Sciatic nerve (tissue), 2 donors: ENCODE data around the gene FKBP8. TPM values are rescaled to one million over a fixed set of nuclear protein-coding genes. Genes with fewer than 3 reads are reported as not detected.
A peak's percentile ranks its signal among the peaks of the same experiment; 100 is the strongest.
"Not testable (repeated sequence)": the region's sequence is repeated elsewhere in the genome, so short reads cannot be mapped to it uniquely, and the experiment has no call there.

ENCODE experiments used
- ATAC-seq: fragments of 200-7000 bp; cut with Tn5 transposase; one replicate; pipeline ENCODE4 v1.9.1; 2020; ENCODE audit warnings: mild to moderate bottlenecking, moderate library complexity
- DNase-seq: peaks from one replicate; pipeline ENCODE4 v3.0.0-alpha.2; 2020; ENCODE audit warnings: low spot score
- intact Hi-C: fragments of 100-400 bp; cut with DNase I; formaldehyde crosslinking; loops from one replicate; pipeline ENCODE4 v1.14.2; 2022
- total RNA-seq: library from RNA; stranded (reverse); fragmentation: NEBNext Ultra II Directional; extraction: Animal tissue kit (Norgen Biotek cat#: 25700); gene quantifications from one replicate; pipeline ENCODE4 v1.2.1, GENCODE V29; 2021
- donor health status: DM: no; HTN: no; CAD: no.
- donor health status: DM: no; HTN: no; CAD: no.

The FKBP8 gene
- total RNA-seq: 296 TPM

DNA sequence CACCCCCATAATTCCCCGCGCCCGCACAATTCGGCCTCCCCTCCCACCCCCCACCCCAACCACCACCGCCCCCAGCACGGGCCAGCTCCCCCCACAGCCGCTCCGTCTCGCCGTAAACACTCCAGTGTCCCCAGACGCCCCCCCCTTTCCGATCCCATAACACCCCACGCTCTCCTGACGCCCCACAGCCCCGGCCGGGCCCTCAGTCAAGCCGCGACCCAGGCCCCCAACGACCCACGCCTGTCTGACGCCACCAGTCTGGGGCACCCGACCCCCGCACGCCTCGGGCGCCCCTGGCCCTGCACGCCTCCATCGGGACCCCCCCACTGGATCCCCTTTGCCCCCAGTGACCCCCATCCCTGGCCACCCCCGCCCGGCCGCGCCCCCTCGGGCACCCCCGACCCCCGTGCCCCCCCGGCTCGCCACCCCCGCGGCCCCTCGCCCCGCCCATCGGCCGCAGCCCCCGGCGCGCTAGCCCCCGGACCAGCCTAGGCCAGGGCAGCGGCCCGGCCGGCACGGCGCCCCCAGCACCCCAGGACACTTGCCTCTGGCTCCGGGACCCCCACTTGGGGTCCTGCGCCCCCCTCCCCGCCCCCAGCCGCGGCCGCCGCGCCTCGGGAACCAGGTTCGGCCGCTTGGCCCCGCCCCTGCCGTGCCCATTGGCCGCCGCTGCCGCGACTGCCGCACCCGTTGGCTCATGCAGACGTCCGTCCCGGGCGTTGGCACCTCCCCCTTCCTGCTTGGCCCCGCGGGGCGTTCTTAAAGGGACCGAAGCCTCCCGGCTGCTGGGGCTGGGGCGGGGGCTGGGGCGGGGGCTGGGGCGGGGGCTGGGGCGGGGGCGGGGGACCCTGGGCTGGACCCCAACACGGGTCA, at the start of gene FKBP8:
Gene FKBP8, minus strand, starts transcription at position 633 of the 873 bp plus-strand sequence. CDS start 1,603 bp downstream, outside the sequence.
- DNase-seq: peak; percentile 97
- peak; percentile 97 for ATAC-seq
- intact Hi-C loops: no loop called here

GRCh38 chr19:18592732-18593131, 49.4 kb upstream of the FKBP8 start:
- DNase-seq, ATAC-seq: not testable (repeated sequence)
- intact Hi-C loops: loop anchor here (5.0 to 10.0 kb wide), 2 partner anchors 82 to 255 kb away; no protein-coding TSS in a partner anchor

- intact Hi-C loops: loop anchor here (5.0 to 10.0 kb wide), 2 partner anchors 83 to 255 kb away; no protein-coding TSS in a partner anchor
- DNase-seq (no peak), ATAC-seq (peak; percentile 3)
These were observed 48.5 kb upstream of the FKBP8 start for GRCh38 chr19:18591735-18592385.

DNA sequence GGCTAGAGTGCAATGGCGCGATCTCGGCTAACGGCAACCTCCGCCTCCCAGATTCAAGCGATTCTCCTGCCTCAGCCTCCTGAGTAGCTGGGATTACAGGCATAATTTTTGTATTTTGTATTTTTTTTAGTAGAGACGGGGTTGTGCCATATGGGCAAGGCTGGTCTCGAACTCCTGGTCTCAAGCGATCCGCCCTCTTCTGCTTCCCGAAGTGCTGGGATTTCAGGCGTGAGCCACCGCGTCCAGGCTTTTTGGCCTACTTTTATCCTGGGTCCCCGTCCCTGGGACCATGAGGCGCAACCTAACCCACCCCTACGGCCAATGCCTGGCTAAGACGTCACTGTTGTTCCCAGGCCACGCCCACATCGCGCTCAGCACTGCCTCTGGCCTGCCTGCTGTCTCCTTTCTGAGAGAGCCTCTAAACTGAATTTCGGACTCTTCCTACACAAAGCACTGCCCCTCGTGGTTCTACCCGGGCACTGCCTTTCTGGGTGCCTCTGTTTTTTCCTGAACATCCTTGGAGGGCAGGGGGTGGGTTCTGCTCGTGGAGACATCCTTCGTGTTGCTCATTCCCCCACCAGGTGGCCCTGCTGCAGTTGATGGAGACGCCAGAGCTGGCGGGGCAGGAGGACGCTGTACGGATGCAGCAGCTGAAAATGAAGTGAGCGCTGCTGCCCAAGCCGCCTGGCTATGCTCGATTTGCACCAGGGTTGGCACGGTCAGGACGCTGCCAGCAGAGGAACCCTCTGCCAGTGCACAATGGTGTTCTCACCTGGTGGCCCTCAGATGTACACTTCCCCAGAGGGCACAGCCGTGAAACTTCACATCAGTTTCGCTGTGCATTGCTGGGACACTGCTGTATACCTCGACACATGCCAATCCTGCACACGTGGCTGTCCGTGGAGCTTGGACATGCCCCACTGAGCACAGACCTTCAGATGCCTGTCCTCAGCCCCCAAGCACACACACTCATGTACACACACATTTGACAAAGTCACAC, 47.2 kb upstream of the FKBP8 start:
- intact Hi-C loops: loop anchor here (5.0 to 10.0 kb wide), 2 partner anchors 84 to 257 kb away; no protein-coding TSS in a partner anchor
- ATAC-seq (peak; percentile 63), DNase-seq (peak; percentile 82)

DNA sequence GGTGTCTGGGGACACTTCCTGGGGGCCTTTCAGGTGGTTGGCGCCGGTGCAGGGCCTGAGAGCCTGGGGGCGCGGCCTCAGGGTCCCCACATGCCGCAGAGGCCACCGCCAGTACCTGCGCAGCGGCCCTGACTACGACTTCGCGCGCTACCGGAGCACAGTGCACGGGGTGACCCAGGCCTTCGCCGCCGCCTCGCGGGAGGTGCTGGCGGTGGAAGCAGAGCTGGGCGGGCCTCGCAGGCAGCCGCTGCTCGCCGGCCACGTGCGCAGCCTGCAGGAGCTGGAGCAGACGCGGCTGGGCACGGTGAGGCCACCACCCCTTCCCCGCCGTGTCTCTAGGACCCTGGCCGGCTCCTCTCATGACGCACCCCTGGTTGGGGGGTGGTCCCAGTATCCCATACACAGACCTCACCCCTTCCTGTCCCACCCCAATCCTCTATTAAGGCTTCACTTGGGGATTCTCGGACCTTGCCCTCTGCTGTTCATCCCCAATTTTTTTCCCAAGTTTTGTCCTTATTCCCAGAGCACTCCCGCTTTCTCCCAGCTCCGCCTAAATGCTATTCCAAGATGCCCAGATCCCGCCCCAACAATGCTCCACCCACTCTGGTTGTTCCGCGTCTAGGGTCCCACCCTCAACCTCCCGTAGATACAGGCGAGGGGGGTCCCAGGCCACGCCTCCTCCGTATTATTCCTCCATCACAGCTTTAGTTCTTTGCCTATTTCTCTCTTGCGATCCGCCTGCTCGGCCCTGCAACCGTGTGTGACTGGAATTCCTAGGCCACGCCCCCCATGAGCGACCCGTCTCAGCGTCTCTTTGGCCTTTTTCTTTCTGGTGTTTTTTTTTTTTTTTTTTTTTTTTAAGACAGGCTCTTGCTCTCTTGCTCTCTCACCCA, 46.3 kb upstream of the FKBP8 start:
- peak; percentile 60 for ATAC-seq
- DNase-seq: peak; percentile 82

GRCh38 chr19:18588611-18589379, 45.4 kb upstream of the FKBP8 start, which contains the start of gene REX1BD:
REX1BD (plus strand) TSS chr19:18588798; CDS start chr19:18588802, 4 bp downstream.
- ATAC-seq (peak; percentile 78), DNase-seq (peak; percentile 91)
- intact Hi-C loops: no loop called here

More for the DNA sequence above, 46.3 kb upstream of the FKBP8 start:
- intact Hi-C loops: loop anchor here (5.0 to 10.0 kb wide), 2 partner anchors 85 to 258 kb away; no protein-coding TSS in a partner anchor

- DNase-seq (no peak), ATAC-seq (no peak)
- intact Hi-C loops: no loop called here
These were observed 44.7 kb upstream of the FKBP8 start for GRCh38 chr19:18587962-18588610.

GRCh38 chr19:18587561-18587960, 44.2 kb upstream of the FKBP8 start:
- ATAC-seq: no peak
- DNase-seq: no peak
- intact Hi-C loops: no loop called here

DNA sequence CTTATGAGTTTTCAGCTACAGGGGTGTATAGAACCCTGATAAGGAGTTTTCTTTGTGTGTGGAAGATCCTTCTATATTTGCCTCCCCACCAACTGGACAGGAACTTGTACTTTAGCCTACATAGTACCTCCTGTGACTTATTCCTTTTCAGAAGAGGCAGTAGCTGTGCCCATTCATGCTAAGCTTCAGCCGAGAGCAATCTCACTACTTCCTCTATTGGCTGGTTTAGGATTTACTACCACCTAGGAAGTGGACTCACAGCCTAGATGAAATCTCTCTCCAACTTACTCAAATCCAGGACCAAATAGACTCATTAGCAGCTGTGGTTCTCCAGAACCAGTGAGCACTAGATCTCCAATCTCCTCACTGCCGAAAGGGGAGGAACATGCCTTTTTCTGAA, 42.9 kb upstream of the FKBP8 start:
- intact Hi-C loops: no loop called here
- no peak for ATAC-seq

GRCh38 chr19:18580311-18580710, 36.9 kb upstream of the FKBP8 start:
- no peak for DNase-seq

More for the DNA sequence above, 42.9 kb upstream of the FKBP8 start:
- DNase-seq: no peak

DNA sequence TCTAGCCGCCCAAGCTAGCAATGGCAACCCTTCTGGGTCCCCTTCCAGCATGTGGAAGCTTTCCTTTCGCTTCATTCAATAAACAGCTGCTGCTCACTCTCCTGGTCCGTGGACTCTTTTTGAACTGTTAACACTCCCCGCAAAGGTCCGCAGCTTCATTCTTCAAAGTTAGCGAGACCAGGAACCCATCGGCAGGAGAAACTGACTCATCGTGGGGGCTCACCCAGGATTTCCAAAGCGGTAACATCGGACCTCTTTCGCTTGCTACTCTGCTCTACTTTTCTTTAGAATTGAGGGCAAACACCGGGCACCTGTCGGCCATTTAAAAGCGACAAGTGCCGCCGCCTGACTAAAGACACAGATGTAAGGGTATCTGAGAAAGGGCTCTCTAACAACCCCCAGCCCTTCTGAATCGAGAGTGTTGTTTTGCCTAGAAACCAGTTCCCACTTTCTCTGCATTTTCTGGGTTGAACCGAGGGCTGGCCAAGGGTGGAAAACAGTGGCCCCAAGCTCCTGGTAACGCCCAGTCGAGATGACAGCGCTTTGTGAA, 34.1 kb upstream of the FKBP8 start:
- DNase-seq: no peak
- no peak for ATAC-seq
- intact Hi-C loops: no loop called here

More at GRCh38 chr19:18580311-18580710, 36.9 kb upstream of the FKBP8 start:
- ATAC-seq: no peak
- intact Hi-C loops: no loop called here

DNA sequence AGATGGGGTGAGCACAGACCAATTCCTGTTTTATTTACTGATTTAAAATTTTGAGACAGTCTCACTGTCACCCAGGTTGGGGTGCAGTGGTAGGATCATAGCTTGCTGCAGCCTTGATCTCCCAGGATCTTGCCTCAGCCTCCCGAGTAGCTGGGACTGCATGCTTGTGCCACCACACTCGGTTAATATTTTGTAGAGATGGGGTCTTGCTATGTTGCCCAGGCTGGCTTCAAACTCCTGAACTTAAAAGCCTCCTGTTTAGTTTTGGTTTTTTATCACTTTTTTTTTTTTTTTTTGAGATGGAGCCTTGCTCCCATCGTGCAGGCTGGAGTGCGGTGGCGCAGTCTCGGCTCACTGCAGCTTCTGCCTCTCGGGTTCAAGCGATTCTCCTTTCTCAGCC, 33.0 kb upstream of the FKBP8 start:
- intact Hi-C loops: no loop called here
- no peak for DNase-seq
- ATAC-seq: no peak

DNA sequence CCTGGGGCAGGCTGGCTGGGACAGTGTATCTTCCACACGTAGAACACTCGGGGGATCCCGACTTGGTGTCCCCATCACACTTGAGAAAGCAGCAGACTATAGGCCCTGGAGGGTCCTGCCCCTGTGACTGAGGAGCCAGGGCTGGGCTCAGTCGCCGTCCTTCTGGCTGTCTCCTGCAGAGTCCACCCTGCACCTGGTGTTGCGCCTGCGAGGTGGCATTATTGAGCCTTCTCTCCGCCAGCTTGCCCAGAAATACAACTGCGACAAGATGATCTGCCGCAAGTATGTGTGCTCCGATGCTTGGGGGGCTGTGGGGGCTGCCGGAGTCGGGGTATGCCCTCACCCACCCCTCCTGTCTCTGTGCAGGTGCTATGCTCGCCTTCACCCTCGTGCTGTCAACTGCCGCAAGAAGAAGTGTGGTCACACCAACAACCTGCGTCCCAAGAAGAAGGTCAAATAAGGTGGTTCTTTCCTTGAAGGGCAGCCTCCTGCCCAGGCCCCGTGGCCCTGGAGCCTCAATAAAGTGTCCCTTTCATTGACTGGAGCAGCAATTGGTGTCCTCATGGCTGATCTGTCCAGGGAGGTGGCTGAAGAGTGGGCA, 31.4 kb upstream of the FKBP8 start:
- ATAC-seq (no peak), DNase-seq (no peak)
- intact Hi-C loops: no loop called here

DNA sequence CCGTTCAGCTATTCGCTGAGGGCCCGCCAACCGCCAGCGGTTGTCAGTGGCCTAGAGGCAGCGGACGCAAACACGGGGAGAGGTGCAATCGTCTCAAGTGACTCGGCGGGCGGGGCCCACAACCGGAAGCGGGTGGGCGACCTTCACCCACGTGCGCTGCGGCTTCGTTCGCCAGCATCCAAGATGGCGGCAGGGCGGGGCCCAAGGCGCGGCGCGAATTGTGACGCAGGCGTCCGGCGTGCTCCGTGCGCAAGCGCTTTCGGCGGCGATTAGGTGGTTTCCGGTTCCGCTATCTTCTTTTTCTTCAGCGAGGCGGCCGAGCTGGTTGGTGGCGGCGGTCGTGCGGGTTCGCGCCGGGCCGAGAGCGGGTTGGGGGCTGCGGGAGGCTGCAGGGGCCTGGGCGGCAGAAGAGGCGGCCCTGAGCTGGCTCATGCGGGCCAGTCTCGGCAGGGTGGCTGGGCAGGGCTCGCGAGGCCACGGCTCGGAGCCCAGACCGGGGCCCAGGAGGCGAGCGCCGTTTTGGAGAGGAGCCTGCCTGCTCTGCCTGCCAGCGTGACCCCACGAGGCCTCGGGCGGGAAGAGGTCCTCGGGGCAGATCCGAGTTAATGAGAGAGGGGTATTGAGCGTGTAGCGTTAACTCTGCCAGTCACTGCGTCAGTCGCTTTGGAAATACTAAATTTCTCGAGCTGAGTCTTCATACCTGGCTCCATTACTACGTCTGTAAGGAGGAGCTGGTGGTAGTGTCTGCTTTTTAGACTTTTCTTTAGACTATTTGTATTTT, 28.4 kb upstream of the FKBP8 start, which contains the start of gene UBA52:
Gene UBA52, plus strand, starts transcription at position 294 of the 781 bp plus-strand sequence. CDS start 1,444 bp downstream, outside the sequence.
- intact Hi-C loops: no loop called here
- DNase-seq: peak; percentile 99

DNA sequence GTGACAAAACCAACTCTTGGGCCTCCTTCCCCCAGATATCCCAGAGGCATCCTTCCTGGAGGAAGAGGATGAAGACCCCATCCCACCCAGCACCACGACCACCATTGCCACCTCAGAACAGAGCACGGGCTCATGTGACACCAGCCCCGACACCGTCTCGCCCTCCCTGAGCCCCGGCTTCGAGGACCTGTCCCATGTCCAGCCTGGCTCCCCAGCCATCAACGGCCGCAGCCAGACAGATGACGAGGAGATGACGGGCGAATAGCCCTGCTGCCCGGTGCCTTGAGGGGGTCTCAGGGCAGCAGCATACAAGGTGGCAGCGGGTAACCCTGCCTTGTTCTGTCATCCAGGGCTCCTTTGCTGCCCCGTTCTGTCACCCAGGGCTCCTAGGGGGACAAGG, 25.0 kb upstream of the FKBP8 start:
- intact Hi-C loops: loop anchor here (10.0 kb wide), 1 partner anchor 94 kb away; no protein-coding TSS in a partner anchor
- no peak for ATAC-seq
- no peak for DNase-seq

More for the DNA sequence above, 28.4 kb upstream of the FKBP8 start, which contains the start of gene UBA52:
- peak; percentile 97 for ATAC-seq
